H9 (cell line): ENCODE measurements around the gene ERVMER34-1. TPM values are rescaled to one million over a fixed set of nuclear protein-coding genes. Genes with fewer than 3 reads are reported as not detected.

ENCODE experiments used
- DNase-seq: peaks from one replicate; pipeline ENCODE4 v3.0.0-alpha.2; 2017
- H2AFZ ChIP-seq: one replicate; pipeline ENCODE4 v1.6.1; 2013; ENCODE audit warnings: mild to moderate bottlenecking, low read length, control low read depth, moderate library complexity
- H2AK5ac ChIP-seq: 2 replicates; pipeline ENCODE4 v1.6.1; 2013; ENCODE audit warnings: low read length, control low read depth, mixed read lengths; ENCODE audit not compliant: insufficient read length
- H2BK120ac ChIP-seq: one replicate; pipeline ENCODE4 v1.6.1; 2013; ENCODE audit warnings: low read depth, mild to moderate bottlenecking, low read length, control low read depth, inconsistent platforms; ENCODE audit not compliant: poor library complexity, severe bottlenecking
- H2BK12ac ChIP-seq: 2 replicates; pipeline ENCODE4 v1.6.1; 2013; ENCODE audit warnings: low read length, control low read depth, mixed read lengths, low read depth; ENCODE audit not compliant: insufficient read length
- H2BK15ac ChIP-seq: 2 replicates; pipeline ENCODE4 v1.6.1; 2013; ENCODE audit warnings: low read depth, low read length, control low read depth
- H2BK20ac ChIP-seq: one replicate; pipeline ENCODE4 v1.6.1; 2013; ENCODE audit warnings: low read depth, mild to moderate bottlenecking, low read length, control low read depth, inconsistent platforms; ENCODE audit not compliant: poor library complexity, severe bottlenecking
- H2BK5ac ChIP-seq: 2 replicates; pipeline ENCODE4 v1.6.1; 2013; ENCODE audit warnings: low read length, control low read depth, mixed read lengths; ENCODE audit not compliant: insufficient read length
- H3K14ac ChIP-seq: 2 replicates; pipeline ENCODE4 v1.6.1; 2013; ENCODE audit warnings: low read length, control low read depth; ENCODE audit not compliant: insufficient read depth
- H3K18ac ChIP-seq: 2 replicates; pipeline ENCODE4 v1.6.1; 2013; ENCODE audit warnings: low read depth, mild to moderate bottlenecking, mixed read lengths, low read length, control low read depth; ENCODE audit not compliant: insufficient read length
- H3K23ac ChIP-seq: 2 replicates; pipeline ENCODE4 v1.6.1; 2013; ENCODE audit warnings: low read length, control low read depth, mixed read lengths, low read depth; ENCODE audit not compliant: insufficient read length
- H3K23me2 ChIP-seq: 2 replicates; pipeline ENCODE4 v1.6.1; 2013; ENCODE audit warnings: low read depth, mild to moderate bottlenecking, mixed read lengths, low read length, control low read depth; ENCODE audit not compliant: insufficient read length, poor library complexity, severe bottlenecking
- H3K27ac ChIP-seq: 2 replicates; pipeline ENCODE4 v1.5.1; 2013; ENCODE audit warnings: low read length, control low read depth, mixed read lengths, low read depth; ENCODE audit not compliant: insufficient read length
- H3K27me3 ChIP-seq: 2 replicates; pipeline ENCODE4 v1.6.1; 2013; ENCODE audit warnings: low read length, control low read depth, inconsistent platforms; ENCODE audit not compliant: insufficient read depth
- H3K4ac ChIP-seq: 2 replicates; pipeline ENCODE4 v1.6.1; 2013; ENCODE audit warnings: low read depth, mild to moderate bottlenecking, control low read depth, inconsistent platforms, low read length, moderate library complexity
- H3K4me1 ChIP-seq: 2 replicates; pipeline ENCODE4 v1.6.1; 2013; ENCODE audit warnings: low read length, control low read depth, inconsistent platforms; ENCODE audit not compliant: insufficient read depth
- H3K4me2 ChIP-seq: 2 replicates; pipeline ENCODE4 v1.6.1; 2013; ENCODE audit warnings: low read length, control low read depth, mixed read lengths; ENCODE audit not compliant: insufficient read length, insufficient read depth
- H3K56ac ChIP-seq: 2 replicates; pipeline ENCODE4 v1.6.1; 2013; ENCODE audit warnings: low read depth, mild to moderate bottlenecking, mixed read lengths, low read length, control low read depth; ENCODE audit not compliant: insufficient read length
- H3K79me1 ChIP-seq: 2 replicates; pipeline ENCODE4 v1.6.1; 2013; ENCODE audit warnings: low read depth, mild to moderate bottlenecking, moderate library complexity, low read length, control low read depth, inconsistent platforms; ENCODE audit not compliant: insufficient read depth, poor library complexity, severe bottlenecking
- H3K79me2 ChIP-seq: 2 replicates; pipeline ENCODE4 v1.6.1; 2013; ENCODE audit warnings: low read length, control low read depth, inconsistent platforms; ENCODE audit not compliant: insufficient read depth
- H3K9ac ChIP-seq: 2 replicates; pipeline ENCODE4 v1.6.1; 2013; ENCODE audit warnings: low read length, control low read depth, mixed read lengths; ENCODE audit not compliant: insufficient read length; ENCODE audit errors: extremely low read depth
- H3K9me3 ChIP-seq: one replicate; pipeline ENCODE4 v1.6.1; 2013; ENCODE audit warnings: low read depth, low read length, inconsistent platforms; ENCODE audit not compliant: control insufficient read depth
- H3T11ph ChIP-seq: one replicate; pipeline ENCODE4 v1.6.1; 2013; ENCODE audit warnings: mild to moderate bottlenecking, low read length, control low read depth, inconsistent platforms
- H4K20me1 ChIP-seq: one replicate; pipeline ENCODE4 v1.6.1; 2013; ENCODE audit not compliant: control insufficient read depth, insufficient read length, insufficient read depth
- H4K5ac ChIP-seq: 2 replicates; pipeline ENCODE4 v1.6.1; 2013; ENCODE audit warnings: low read depth, mild to moderate bottlenecking, mixed read lengths, low read length, control low read depth; ENCODE audit not compliant: insufficient read length
- H4K8ac ChIP-seq: replicated peaks from 2 replicates; pipeline ENCODE4 v1.6.1; 2013; ENCODE audit warnings: low read length, control low read depth, mixed read lengths, low read depth; ENCODE audit not compliant: insufficient read length
- H4K91ac ChIP-seq: 2 replicates; pipeline ENCODE4 v1.6.1; 2013; ENCODE audit warnings: low read depth, mild to moderate bottlenecking, moderate library complexity, mixed read lengths, low read length, control low read depth; ENCODE audit not compliant: insufficient read length
- H3K27ac Mint-ChIP-seq, 3 experiments: 2 replicates in 2 of 3; 3 replicates in 1 of 3; pipeline ENCODE4 v1.8.0; 2020 to 2021; ENCODE audit warnings: mixed read lengths in 3 of 3, mild to moderate bottlenecking in 1 of 3, moderate library complexity in 1 of 3
- H3K27me3 Mint-ChIP-seq: 2 replicates; pipeline ENCODE4 v1.8.0; 2021; ENCODE audit warnings: low read depth, mild to moderate bottlenecking, moderate library complexity, mixed read lengths
- H3K36me3 Mint-ChIP-seq, 3 experiments: 2 replicates in 2 of 3; 3 replicates in 1 of 3; pipeline ENCODE4 v1.8.0; 2020 to 2021; ENCODE audit warnings: low read depth in 3 of 3, mixed read lengths in 3 of 3; ENCODE audit not compliant: insufficient read depth in 1 of 3
- H3K4me1 Mint-ChIP-seq, 2 experiments: 2 replicates each; pipeline ENCODE4 v1.8.0; 2020; ENCODE audit warnings: mixed read lengths in 2 of 2
- H3K4me3 Mint-ChIP-seq, 2 experiments: 2 replicates in 1 of 2; 3 replicates in 1 of 2; pipeline ENCODE4 v1.8.0; 2020 to 2021; ENCODE audit warnings: mild to moderate bottlenecking in 2 of 2, mixed read lengths in 2 of 2, moderate library complexity in 1 of 2
- H3K9me3 Mint-ChIP-seq, 2 experiments: 2 replicates in 1 of 2; 3 replicates in 1 of 2; pipeline ENCODE4 v1.8.0; 2020; ENCODE audit warnings: mild to moderate bottlenecking in 2 of 2, mixed read lengths in 2 of 2, moderate library complexity in 1 of 2
- WGBS: extraction: QIAGEN DNeasy Blood & Tissue Kit; methylation state at CpG from one replicate; pipeline ENCODE4 v1.1.7; 2013; ENCODE audit warnings: missing lambda C conversion rate, low lambda C conversion rate, mixed read lengths; ENCODE audit not compliant: insufficient read length; ENCODE audit errors: extremely low coverage; 5-methylcytosine and 5-hydroxymethylcytosine counted together
- total RNA-seq: library from RNA; stranded (reverse); gene quantifications from 2 replicates; pipeline ENCODE4 v1.2.1, GENCODE V29; 2021
- TF ChIP-seq, protein P1 (sequence below): fragments of 200-600 bp; sonication (generic); conservative IDR thresholded peaks from 3 replicates; pipeline ENCODE4 v1.8.0; 2021; ENCODE audit warnings: antibody characterized with exemption, mild to moderate bottlenecking

ERVMER34-1 gene
- total RNA-seq, 1 experiment from 2014 or later, result 14.4 TPM

DNA sequence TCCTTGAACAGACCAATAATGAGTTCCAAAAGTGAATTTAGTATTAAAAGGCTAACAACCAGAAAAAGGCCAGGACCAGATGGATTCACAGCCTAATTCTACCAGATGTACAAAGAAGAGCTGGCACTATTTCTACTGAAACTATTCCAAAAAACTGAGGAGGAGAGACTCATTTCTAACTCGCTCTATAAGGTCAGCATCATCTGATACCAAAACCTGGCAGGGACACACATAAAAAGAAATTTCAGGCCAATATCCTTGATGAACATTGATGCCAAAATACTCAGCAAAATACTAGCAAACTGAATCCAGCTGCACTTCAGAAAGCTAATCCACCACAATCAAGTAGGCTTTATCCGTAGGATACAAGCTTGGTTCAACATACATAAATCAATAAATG lies 56.3 kb downstream of the ERVMER34-1 start:
- Histone ChIP-seq H3K4ac (no peak overlapping the region), H3K4me2 (no peak overlapping the region), H3K79me1 (no peaks in the 10 kb centered on the region), H3K14ac (no peak overlapping the region), H3K27ac (no peak overlapping the region), H4K20me1 (no peaks in the 10 kb centered on the region), H3K56ac (no peak overlapping the region), H3K27me3 (no peaks in the 10 kb centered on the region), H2BK120ac (no peak overlapping the region), H4K8ac (no peak overlapping the region), H3K18ac (no peak overlapping the region), H4K5ac (no peak overlapping the region), H2BK15ac (no peak overlapping the region), H3K9me3 (no peaks in the 10 kb centered on the region), H3K23ac (no peak overlapping the region), H4K91ac (no peak overlapping the region), H2BK5ac (no peak overlapping the region), H3K9ac (no peak overlapping the region), H2BK20ac (no peak overlapping the region), H3K79me2 (no peaks in the 10 kb centered on the region), H3K4me1 (no peaks in the 10 kb centered on the region; the same call in 1 of the 2 replicates), H3K23me2 (no peaks in the 10 kb centered on the region), H2BK12ac (no peak overlapping the region), H2AK5ac (no peak overlapping the region), H2AFZ (no peak overlapping the region), H3T11ph (no peak overlapping the region)
- Mint-ChIP-seq H3K4me3 (no peak overlapping the region), H3K27me3 (no peaks in the 10 kb centered on the region), H3K27ac (no peak overlapping the region; a peak in 1 of 7 replicates), H3K9me3 (peaks cover 14 to 22% of the 10 kb centered on the region in 2 experiments), H3K4me1 (peaks cover 9 to 15% of the 10 kb centered on the region in 2 experiments), H3K36me3 (peaks cover 4 to 7% (median 6%) of the 10 kb centered on the region in 3 experiments; a peak in 3 of 7 replicates)
- TF ChIP-seq, protein P1, sequence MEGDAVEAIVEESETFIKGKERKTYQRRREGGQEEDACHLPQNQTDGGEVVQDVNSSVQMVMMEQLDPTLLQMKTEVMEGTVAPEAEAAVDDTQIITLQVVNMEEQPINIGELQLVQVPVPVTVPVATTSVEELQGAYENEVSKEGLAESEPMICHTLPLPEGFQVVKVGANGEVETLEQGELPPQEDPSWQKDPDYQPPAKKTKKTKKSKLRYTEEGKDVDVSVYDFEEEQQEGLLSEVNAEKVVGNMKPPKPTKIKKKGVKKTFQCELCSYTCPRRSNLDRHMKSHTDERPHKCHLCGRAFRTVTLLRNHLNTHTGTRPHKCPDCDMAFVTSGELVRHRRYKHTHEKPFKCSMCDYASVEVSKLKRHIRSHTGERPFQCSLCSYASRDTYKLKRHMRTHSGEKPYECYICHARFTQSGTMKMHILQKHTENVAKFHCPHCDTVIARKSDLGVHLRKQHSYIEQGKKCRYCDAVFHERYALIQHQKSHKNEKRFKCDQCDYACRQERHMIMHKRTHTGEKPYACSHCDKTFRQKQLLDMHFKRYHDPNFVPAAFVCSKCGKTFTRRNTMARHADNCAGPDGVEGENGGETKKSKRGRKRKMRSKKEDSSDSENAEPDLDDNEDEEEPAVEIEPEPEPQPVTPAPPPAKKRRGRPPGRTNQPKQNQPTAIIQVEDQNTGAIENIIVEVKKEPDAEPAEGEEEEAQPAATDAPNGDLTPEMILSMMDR, result no peak
- no CpG with 5 or more reads among the region's 2 CpGs for WGBS
- DNase-seq, result no peak
